Activated CD4-positive, alpha-beta T cell treated with anti-CD3 and anti-CD28 coated beads for 24 hours (primary cell): Measurements from ENCODE around the gene RUNX1.
"Not testable (repeated sequence)": the region's sequence is repeated elsewhere in the genome, so short reads cannot be mapped to it uniquely, and the experiment has no call there.

Experiments used
- DNase-seq, 2 donors: peaks; one replicate each; pipeline ENCODE4 v3.0.0-alpha.2; 2020; ENCODE audit warnings: low read depth in 2 of 2

RUNX1 gene

GRCh38 chr21:35016517-35017188 lies 32.4 kb downstream of the RUNX1 start:
- DNase-seq = no peak

- DNase-seq = no peak
Measured at GRCh38 chr21:35016071-35016470, 33.0 kb downstream of the RUNX1 start.

GRCh38 chr21:35015435-35016024 lies 33.6 kb downstream of the RUNX1 start:
- DNase-seq = no peak

- DNase-seq = no peak
Measured at GRCh38 chr21:35014302-35015041, 34.6 kb downstream of the RUNX1 start.

- no peak for DNase-seq
Measured at GRCh38 chr21:35011681-35012080, 37.4 kb downstream of the RUNX1 start.

- DNase-seq = no peak
Measured at GRCh38 chr21:35010447-35010846, 38.7 kb downstream of the RUNX1 start.

- no peak for DNase-seq
Measured at GRCh38 chr21:35007348-35007747, 41.8 kb downstream of the RUNX1 start.

- no peak for DNase-seq
Measured at GRCh38 chr21:35006771-35007170, 42.3 kb downstream of the RUNX1 start.

- DNase-seq = no peak
Measured at GRCh38 chr21:35006248-35006647, 42.9 kb downstream of the RUNX1 start.

- DNase-seq = no peak
Measured at GRCh38 chr21:35005560-35006224, 43.4 kb downstream of the RUNX1 start.

- DNase-seq = no peak
Measured at GRCh38 chr21:35005077-35005476, 44.0 kb downstream of the RUNX1 start.

GRCh38 chr21:35004314-35004713 lies 44.8 kb downstream of the RUNX1 start:
- DNase-seq = no peak

GRCh38 chr21:35002879-35003722 lies 46.0 kb downstream of the RUNX1 start:
- DNase-seq = no peak

- DNase-seq = no peak
Measured at GRCh38 chr21:34999397-34999941, 49.6 kb downstream of the RUNX1 start.

- no peak for DNase-seq
Measured at GRCh38 chr21:34998176-34998575, 50.9 kb downstream of the RUNX1 start.

- no peak for DNase-seq
Measured at GRCh38 chr21:34997294-34997693, 51.8 kb downstream of the RUNX1 start.

GRCh38 chr21:34996304-34997101 lies 52.6 kb downstream of the RUNX1 start:
- DNase-seq = no peak

GRCh38 chr21:34995979-34996303 lies 53.2 kb downstream of the RUNX1 start:
- no peak for DNase-seq

- no peak for DNase-seq
Measured at GRCh38 chr21:34994766-34995631, 54.1 kb downstream of the RUNX1 start.

GRCh38 chr21:34993521-34993921 lies 55.6 kb downstream of the RUNX1 start:
- not testable (repeated sequence) for DNase-seq
